Loucy (cell line): ENCODE measurements around the gene MUC20.

Source experiments
- H2AFZ ChIP-seq: fragments of 200-600 bp; sonication (generic); 2 replicates; pipeline ENCODE4 v1.6.0; 2016; ENCODE audit warnings: antibody characterized with exemption, mild to moderate bottlenecking, low read length, moderate library complexity
- H3F3A ChIP-seq: fragments of 200-600 bp; 2 replicates; pipeline ENCODE4 v1.6.0; 2016; ENCODE audit warnings: antibody characterized with exemption, low read depth, mild to moderate bottlenecking
- H3K27me3 ChIP-seq: fragments of 200-600 bp; sonication (generic); 2 replicates; pipeline ENCODE4 v1.6.1; 2014; ENCODE audit warnings: low read length, mild to moderate bottlenecking; ENCODE audit not compliant: insufficient read depth, poor library complexity, severe bottlenecking
- H3K36me3 ChIP-seq: fragments of 200-600 bp; sonication (generic); 2 replicates; pipeline ENCODE4 v1.6.1; 2016; ENCODE audit warnings: low read length; ENCODE audit not compliant: insufficient read depth
- H3K4me1 ChIP-seq: fragments of 200-600 bp; sonication (generic); 2 replicates; pipeline ENCODE4 v1.5.1; 2014; ENCODE audit warnings: low read length, mild to moderate bottlenecking; ENCODE audit not compliant: insufficient read depth, poor library complexity, severe bottlenecking
- H3K4me2 ChIP-seq: fragments of 200-600 bp; sonication (generic); 2 replicates; pipeline ENCODE4 v1.6.0; 2014; ENCODE audit warnings: antibody characterized with exemption, low read length, low read depth, mild to moderate bottlenecking; ENCODE audit not compliant: poor library complexity, severe bottlenecking
- H3K4me3 ChIP-seq: fragments of 200-600 bp; sonication (generic); 2 replicates; pipeline ENCODE4 v1.5.1; 2014; ENCODE audit warnings: low read length, mild to moderate bottlenecking, mixed read lengths; ENCODE audit not compliant: poor library complexity, severe bottlenecking
- H3K79me2 ChIP-seq: fragments of 200-600 bp; sonication (generic); 2 replicates; pipeline ENCODE4 v1.6.1; 2014; ENCODE audit warnings: low read length; ENCODE audit not compliant: insufficient read depth
- H3K9ac ChIP-seq: fragments of 200-600 bp; sonication (generic); 2 replicates; pipeline ENCODE4 v1.6.0; 2014; ENCODE audit warnings: mild to moderate bottlenecking, low read depth, low read length, moderate library complexity; ENCODE audit not compliant: poor library complexity, severe bottlenecking
- H3K9me2 ChIP-seq: fragments of 200-600 bp; sonication (generic); replicated peaks from 2 replicates; pipeline ENCODE4 v1.6.1; 2016; ENCODE audit warnings: low read depth, low read length, mixed read lengths
- H3K9me3 ChIP-seq: fragments of 200-600 bp; sonication (generic); 2 replicates; pipeline ENCODE4 v1.6.1; 2014; ENCODE audit warnings: mild to moderate bottlenecking, antibody characterized with exemption, low read length, low read depth; ENCODE audit not compliant: insufficient read depth
- H4K20me1 ChIP-seq: fragments of 200-600 bp; sonication (generic); 2 replicates; pipeline ENCODE4 v1.6.0; 2014; ENCODE audit warnings: antibody characterized with exemption, low read length, mild to moderate bottlenecking; ENCODE audit not compliant: insufficient read depth, poor library complexity, severe bottlenecking
- CTCF ChIP-seq: fragments of 200-600 bp; sonication (generic); conservative IDR thresholded peaks from 2 replicates; pipeline ENCODE4 v1.5.1; 2014; ENCODE audit warnings: mild to moderate bottlenecking, antibody characterized with exemption, low read length
- EZH2phosphoT487 ChIP-seq: fragments of 200-600 bp; IDR thresholded peaks from 2 replicates; pipeline ENCODE4 v1.6.1; 2018; ENCODE audit warnings: antibody characterized with exemption, mild to moderate bottlenecking, moderate library complexity, borderline replicate concordance

The MUC20 gene

GRCh38 chr3:195750797-195751520, 30.2 kb downstream of the MUC20 start:
- H3K9me2 ChIP-seq = no peaks in the 10 kb centered on the region
- H3F3A ChIP-seq = no peaks in the 10 kb centered on the region
- no peaks in the 10 kb centered on the region for H3K27me3 ChIP-seq
- no peaks in the 10 kb centered on the region for H3K36me3 ChIP-seq
- no peaks in the 10 kb centered on the region for H4K20me1 ChIP-seq
- no peak overlapping the region for H2AFZ ChIP-seq
- H3K9me3 ChIP-seq = no peaks in the 10 kb centered on the region
- H3K4me2 ChIP-seq = no peak overlapping the region
- TF ChIP-seq CTCF (no peak), EZH2phosphoT487 (no peak)
- no peaks in the 10 kb centered on the region for H3K79me2 ChIP-seq
- peaks cover 3% of the 10 kb centered on the region for H3K4me1 ChIP-seq
- H3K4me3 ChIP-seq = no peak overlapping the region
- no peak overlapping the region for H3K9ac ChIP-seq

GRCh38 chr3:195751560-195751959, 30.8 kb downstream of the MUC20 start:
- Histone ChIP-seq H3K9me3 (no peaks in the 10 kb centered on the region), H3K4me3 (no peak overlapping the region)

GRCh38 chr3:195752066-195752465, 31.3 kb downstream of the MUC20 start:
- H3K9ac ChIP-seq = no peak overlapping the region
- no peaks in the 10 kb centered on the region for H3K36me3 ChIP-seq
- no peaks in the 10 kb centered on the region for H3K9me3 ChIP-seq
- no peaks in the 10 kb centered on the region for H3K27me3 ChIP-seq
- no peaks in the 10 kb centered on the region for H3K79me2 ChIP-seq
- peaks cover 3% of the 10 kb centered on the region for H3K4me1 ChIP-seq
- H3K4me3 ChIP-seq = no peak overlapping the region
- H2AFZ ChIP-seq = no peak overlapping the region
- no peak overlapping the region for H3K4me2 ChIP-seq
- no peaks in the 10 kb centered on the region for H3K9me2 ChIP-seq
- no peak for TF ChIP-seq CTCF
- TF ChIP-seq EZH2phosphoT487 = no peak
- H4K20me1 ChIP-seq = no peaks in the 10 kb centered on the region
- no peaks in the 10 kb centered on the region for H3F3A ChIP-seq

More at GRCh38 chr3:195751560-195751959, 30.8 kb downstream of the MUC20 start:
- Histone ChIP-seq H3K9me2 (no peaks in the 10 kb centered on the region), H4K20me1 (no peaks in the 10 kb centered on the region), H3K27me3 (no peaks in the 10 kb centered on the region), H2AFZ (no peak overlapping the region), H3K36me3 (no peaks in the 10 kb centered on the region), H3F3A (no peaks in the 10 kb centered on the region), H3K9ac (no peak overlapping the region), H3K4me1 (peaks cover 3% of the 10 kb centered on the region), H3K4me2 (no peak overlapping the region), H3K79me2 (no peaks in the 10 kb centered on the region)
- no peak for TF ChIP-seq EZH2phosphoT487
- TF ChIP-seq CTCF = no peak
